K562 (cell line): ENCODE measurements around the gene HOMEZ. TPM values are rescaled to one million over a fixed set of nuclear protein-coding genes. Genes with fewer than 3 reads are reported as not detected.
"Not testable (repeated sequence)": the region's sequence is repeated elsewhere in the genome, so short reads cannot be mapped to it uniquely, and the experiment has no call there.

Source experiments
- ATAC-seq: fragments of 200-7000 bp; cut with Tn5 transposase; 3 replicates; pipeline ENCODE4 v1.9.1; 2020; ENCODE audit warnings: moderate library complexity
- BruUV-seq: library from RNA; stranded (reverse); fragments of 400-500 nt; replicated peaks from 2 replicates; lab custom pipeline; 2021; lab: Mats Ljungman, UMichigan
- CTCF ChIA-PET: fragments of 300-600 bp; formaldehyde crosslinking; extraction: SDS; loops from one replicate; lab custom pipeline; 2021; ENCODE audit warnings: low intra/inter-chr PET ratio; lab: Yijun Ruan, JAX
- POLR2A ChIA-PET: fragments of 300-600, 350-650 bp; sonication (Branson Sonifier 250); formaldehyde crosslinking; extraction: SDS; loops from one replicate; lab custom pipeline; 2021; ENCODE audit warnings: antibody characterized with exemption, inconsistent platforms; lab: Yijun Ruan, JAX
- DNase-seq, 4 experiments: peaks; one replicate each; pipeline versions ENCODE4 v3.0.0 to v3.0.0-alpha.2; 2011 to 2018; ENCODE audit warnings: low spot score in 3 of 4, mixed read lengths in 3 of 4; ENCODE audit errors: extremely low read depth in 1 of 4
- FAIRE-seq: peaks from 2 replicates; lab custom pipeline; 2011; peaks lifted over from hg19 to GRCh38; lab: Jason Lieb, UNC
- H2AFZ ChIP-seq: 2 replicates; pipeline ENCODE4 v1.6.0; 2011; ENCODE audit warnings: low read depth, low read length, control low read depth, inconsistent platforms
- H3K27ac ChIP-seq: fragments of 200-600 bp; 3 replicates; pipeline ENCODE4 v1.8.0; 2011; ENCODE audit warnings: low read depth, mild to moderate bottlenecking, control low read depth, inconsistent platforms, low read length, moderate library complexity, mixed read lengths; ENCODE audit errors: extremely low read depth
- H3K27me3 ChIP-seq, 2 experiments: fragments of 300-600 bp in 1 of 2; 2 replicates in 1 of 2; 3 replicates in 1 of 2; pipeline versions ENCODE4 v1.6.0 to v1.8.0; 2011; ENCODE audit warnings: inconsistent platforms in 2 of 2, low read length in 2 of 2, mild to moderate bottlenecking in 1 of 2, mixed read lengths in 1 of 2, moderate library complexity in 1 of 2; ENCODE audit not compliant: control insufficient read depth in 2 of 2, insufficient read depth in 2 of 2
- H3K36me3 ChIP-seq: fragments of 300-600 bp; 3 replicates; pipeline ENCODE4 v1.8.0; 2011; ENCODE audit warnings: mild to moderate bottlenecking, low read length, inconsistent platforms; ENCODE audit not compliant: control insufficient read depth, insufficient read depth
- H3K4me1 ChIP-seq, 2 experiments: fragments of 200-600 bp in 1 of 2; replicated peaks in 1 of 2; 2 replicates in 1 of 2; 3 replicates in 1 of 2; pipeline versions ENCODE4 v1.5.1 to v1.8.0; 2011; ENCODE audit warnings: inconsistent platforms in 2 of 2, low read length in 2 of 2, mild to moderate bottlenecking in 1 of 2, mixed read lengths in 1 of 2, moderate library complexity in 1 of 2; ENCODE audit not compliant: control insufficient read depth in 2 of 2, insufficient read depth in 2 of 2
- H3K4me2 ChIP-seq: 2 replicates; pipeline ENCODE4 v1.6.1; 2011; ENCODE audit warnings: low read length, control low read depth, inconsistent platforms, mixed read lengths; ENCODE audit not compliant: insufficient read depth
- H3K4me3 ChIP-seq: fragments of 200-600 bp; sonication (generic), shearing (Covaris generic); 2 replicates; pipeline ENCODE4 v1.5.1; 2016; ENCODE audit warnings: control low read depth, inconsistent platforms
- H3K79me2 ChIP-seq: fragments of 200-600 bp; 3 replicates; pipeline ENCODE4 v1.8.0; 2011; ENCODE audit warnings: low read length, inconsistent platforms; ENCODE audit not compliant: control insufficient read depth, insufficient read depth
- H3K9ac ChIP-seq, 2 experiments: 2 replicates each; pipeline versions ENCODE4 v1.6.0 to v1.6.1; 2011; ENCODE audit warnings: low read depth in 2 of 2, low read length in 2 of 2, control low read depth in 1 of 2, inconsistent platforms in 1 of 2, mild to moderate bottlenecking in 1 of 2, mixed read lengths in 1 of 2; ENCODE audit not compliant: insufficient read depth in 1 of 2
- H3K9me1 ChIP-seq: one replicate; pipeline ENCODE4 v1.6.0; 2011; ENCODE audit warnings: inconsistent platforms, mild to moderate bottlenecking, low read length, moderate library complexity; ENCODE audit not compliant: control insufficient read depth, insufficient read depth
- H3K9me3 ChIP-seq: replicated peaks from 2 replicates; pipeline ENCODE4 v1.5.1; 2011; ENCODE audit warnings: low read depth, low read length, inconsistent platforms; ENCODE audit not compliant: control insufficient read depth, insufficient read depth
- H4K20me1 ChIP-seq: replicated peaks from 2 replicates; pipeline ENCODE4 v1.6.1; 2011; ENCODE audit warnings: low read length, inconsistent platforms, mixed read lengths; ENCODE audit not compliant: control insufficient read depth, insufficient read depth
- ARNT ChIP-seq, 2 experiments: fragments of 450-650 bp; IDR thresholded peaks; 2 replicates each; pipeline ENCODE4 v1.6.1; 2016; ENCODE audit warnings: mild to moderate bottlenecking in 1 of 2
- CAMTA2 ChIP-seq: fragments of 250-450 bp; sonication (Bioruptor Pico); conservative IDR thresholded peaks from 2 replicates; pipeline ENCODE4 v1.5.1; 2022
- ELF2 ChIP-seq: fragments of 250-450 bp; sonication (Bioruptor Pico); IDR thresholded peaks from 2 replicates; pipeline ENCODE4 v1.5.0; 2021; ENCODE audit warnings: mild to moderate bottlenecking
- FOXJ3 ChIP-seq: sonication (generic); formaldehyde crosslinking; IDR thresholded peaks from 2 replicates; pipeline ENCODE4 v1.4.0; 2020; ENCODE audit warnings: mild to moderate bottlenecking, missing genetic modification reagents
- JUND ChIP-seq, 2 experiments: IDR thresholded peaks; 2 replicates in 1 of 2; 3 replicates in 1 of 2; pipeline ENCODE4 v1.6.1; 2011; ENCODE audit warnings: borderline replicate concordance in 2 of 2, low read depth in 2 of 2, low read length in 2 of 2, improper control_type of control experiment in 1 of 2, missing biosample characterization in 1 of 2, missing genetic modification characterization in 1 of 2, missing genetic modification reagents in 1 of 2
- L3MBTL2 ChIP-seq: fragments of 450-650 bp; IDR thresholded peaks from 2 replicates; pipeline ENCODE4 v1.6.1; 2016; ENCODE audit warnings: mild to moderate bottlenecking, moderate library complexity
- MAFG ChIP-seq: fragments of 450-650 bp; conservative IDR thresholded peaks from 2 replicates; pipeline ENCODE4 v1.6.1; 2016; ENCODE audit warnings: missing genetic modification characterization, missing compliant biosample characterization
- MCM2 ChIP-seq: fragments of 450-650 bp; IDR thresholded peaks from 2 replicates; pipeline ENCODE4 v1.6.1; 2017; ENCODE audit warnings: low read depth, mild to moderate bottlenecking
- MCM3 ChIP-seq: fragments of 450-650 bp; IDR thresholded peaks from 2 replicates; pipeline ENCODE4 v1.6.1; 2016
- MYBL2 ChIP-seq, 2 experiments: fragments of 450-650 bp in 1 of 2; sonication (generic) in 1 of 2; formaldehyde crosslinking in 1 of 2; IDR thresholded peaks; 2 replicates each; pipeline versions ENCODE4 v1.6.1 to v1.8.1; 2017 to 2022; ENCODE audit warnings: borderline replicate concordance in 1 of 2, inconsistent platforms in 1 of 2, low read depth in 1 of 2, mild to moderate bottlenecking in 1 of 2, missing genetic modification reagents in 1 of 2, moderate library complexity in 1 of 2
- PYGO2 ChIP-seq: fragments of 450-650 bp; IDR thresholded peaks from 2 replicates; pipeline ENCODE4 v1.6.1; 2016; ENCODE audit warnings: mild to moderate bottlenecking, missing genetic modification characterization, moderate library complexity, missing compliant biosample characterization
- RUNX1 ChIP-seq: sonication (generic); IDR thresholded peaks from 2 replicates; pipeline ENCODE4 v1.6.1; 2016; ENCODE audit warnings: antibody characterized with exemption, low read depth
- SMARCA4 ChIP-seq: fragments of 450-650 bp; IDR thresholded peaks from 2 replicates; pipeline ENCODE4 v1.6.1; 2016
- SMARCC2 ChIP-seq: fragments of 450-650 bp; IDR thresholded peaks from 2 replicates; pipeline ENCODE4 v1.6.1; 2017; ENCODE audit warnings: antibody characterized with exemption, moderate library complexity, mild to moderate bottlenecking, low read depth
- SMARCE1 ChIP-seq: fragments of 450-650 bp; IDR thresholded peaks from 2 replicates; pipeline ENCODE4 v1.7.1; 2016; ENCODE audit warnings: mild to moderate bottlenecking
- SMC3 ChIP-seq: conservative IDR thresholded peaks from 2 replicates; pipeline ENCODE4 v1.6.1; 2011; ENCODE audit warnings: low read depth, low read length, improper control_type of control experiment; ENCODE audit not compliant: insufficient read depth
- SPI1 ChIP-seq: IDR thresholded peaks from 2 replicates; pipeline ENCODE4 v1.6.1; 2011; ENCODE audit warnings: low read depth, low read length, control low read depth, borderline replicate concordance
- TOE1 ChIP-seq, 2 experiments: fragments of 450-650 bp in 1 of 2; sonication (generic) in 1 of 2; formaldehyde crosslinking in 1 of 2; IDR thresholded peaks; 2 replicates each; pipeline versions ENCODE4 v1.7.1 to v1.8.0; 2016 to 2022; ENCODE audit warnings: borderline replicate concordance in 2 of 2, mild to moderate bottlenecking in 2 of 2, antibody characterized with exemption in 1 of 2, inconsistent platforms in 1 of 2, low read depth in 1 of 2, missing genetic modification reagents in 1 of 2, moderate library complexity in 1 of 2
- TRIM24 ChIP-seq, 2 experiments: fragments of 450-650 bp; IDR thresholded peaks; 2 replicates each; pipeline ENCODE4 v1.6.1; 2016
- ZBTB1 ChIP-seq: sonication (generic); formaldehyde crosslinking; IDR thresholded peaks from 2 replicates; pipeline ENCODE4 v1.8.1; 2023; ENCODE audit warnings: missing genetic modification reagents, low read depth, mild to moderate bottlenecking, borderline replicate concordance
- ZNF12 ChIP-seq: sonication (generic); formaldehyde crosslinking; IDR thresholded peaks from 2 replicates; pipeline ENCODE4 v1.4.0; 2020; ENCODE audit warnings: mild to moderate bottlenecking, missing genetic modification reagents
- ZNF431 ChIP-seq: sonication (generic); formaldehyde crosslinking; IDR thresholded peaks from 2 replicates; pipeline ENCODE4 v1.8.0; 2022; ENCODE audit warnings: mild to moderate bottlenecking, missing genetic modification reagents
- WGBS: fragments of 100-300 bp; shearing (Covaris generic); methylation state at CpG from one replicate; pipeline ENCODE4 v1.1.6; 2016; ENCODE audit warnings: low coverage, mixed read lengths; ENCODE audit not compliant: insufficient coverage; ENCODE audit errors: missing lambda C conversion rate; 5-methylcytosine and 5-hydroxymethylcytosine counted together
- in situ Hi-C: fragments of 300-500 bp; cut with MboI; formaldehyde crosslinking; loops from 4 replicates; pipeline ENCODE4 v1.15.0; 2018; ENCODE audit warnings: inconsistent platforms, mixed read lengths
- intact Hi-C: fragments of 100-400 bp; cut with micrococcal nuclease; formaldehyde crosslinking; loops from 2 replicates; pipeline ENCODE4 v1.14.2; 2022
- polyA plus RNA-seq, 8 experiments: library from polyadenylated mRNA; depleted of rRNA in 4 of 8; stranded (reverse) in 5 of 8; unstranded in 3 of 8; fragments of >200 nt; fragmentation: Nextera tagmentation in 2 of 8; fragmentation: Illumina TruSeq in 1 of 8; extraction: Ambion mirVana in 2 of 8; extraction: Trizol in 1 of 8; gene quantifications; 2 replicates each; pipeline versions ENCODE4 v1.2.1 to v1.2.3, GENCODE V29; 2011 to 2014; ENCODE audit warnings: inconsistent platforms in 1 of 8, missing spikeins in 1 of 8
- total RNA-seq, 7 experiments: library from RNA; depleted of rRNA in 6 of 7; stranded (reverse); fragments of >200 nt in 6 of 7; fragmentation: Illumina TruSeq in 2 of 7; extraction: Trizol in 2 of 7; gene quantifications; 2 replicates each; pipeline versions ENCODE4 v1.2.1 to v1.2.3, GENCODE V29; 2011 to 2021; ENCODE audit warnings: low replicate concordance in 1 of 7

The HOMEZ gene
- total and polyA plus RNA-seq, 9 of the 15 experiments (the other 6 are each of a cell fraction or from before 2014, with no cell fraction given), result 3.0 to 30.2 (median 16.9) TPM

- TF ChIP-seq TOE1 (IDR thresholded peaks at IDR 0.05; ENCODE audit: borderline replicate concordance), result 0 out of 2 replicates have a peak, but pooled peaks have one; percentile 31
- TF ChIP-seq TOE1 (CRISPR knock-in tag; IDR thresholded peaks at IDR 0.05; ENCODE audit: borderline replicate concordance, low read depth); MYBL2 (CRISPR knock-in tag; IDR thresholded peaks at IDR 0.05; ENCODE audit: borderline replicate concordance): not testable (repeated sequence)
- 0 out of 2 replicates have a peak, but pooled peaks have one; percentile 21 for TF ChIP-seq L3MBTL2
- 0 out of 2 replicates have a peak, but pooled peaks have one; percentile 18 for TF ChIP-seq MYBL2 (IDR thresholded peaks at IDR 0.05; ENCODE audit: low read depth)
- TF ChIP-seq SMARCE1, result 0 out of 2 replicates have a peak, but pooled peaks have one; percentile 58
- TF ChIP-seq JUND (IDR thresholded peaks at IDR 0.05; ENCODE audit: borderline replicate concordance, low read depth, low read length), result peak; percentile 88
- TF ChIP-seq JUND (tag; IDR thresholded peaks at IDR 0.05; ENCODE audit: borderline replicate concordance, low read depth, low read length), result peak; percentile 87; the same call in 2 of the 3 replicates
- TF ChIP-seq SMARCA4, result peak; percentile 64; the same call in 1 of the 2 replicates
- peak; percentile 17 to 71; a peak in 3 of 4 replicates for TF ChIP-seq TRIM24 (IDR thresholded peaks at IDR 0.05)
- peak; percentile 41; the same call in 1 of the 2 replicates for TF ChIP-seq MAFG (tag)
- TF ChIP-seq, all 486 proteins: peak for 32; not testable (repeated sequence) for 454
These were observed 8.0 kb downstream of the HOMEZ start (continued) for GRCh38 chr14:23277928-23278327.

GRCh38 chr14:23277189-23277588 is 8.7 kb downstream of the HOMEZ start:
- DNase-seq, result no peak
- FAIRE-seq, result no peak
- no peak overlapping the region for H3K27ac ChIP-seq
- no peak overlapping the region for H3K4me3 ChIP-seq
- H3K4me2 ChIP-seq, result no peak overlapping the region
- H3K9me1 ChIP-seq, result no peaks in the 10 kb centered on the region
- POLR2A ChIA-PET, result interaction anchor here (0.7 to 2.2 kb wide), 6 partner anchors 9 to 69 kb away, joined by 3 to 12 read pairs (median 4); partner anchors contain the start of genes HOMEZ and PABPN1
- H3K27me3 ChIP-seq, result no peaks in the 10 kb centered on the region
- no peaks in the 10 kb centered on the region for H3K9me3 ChIP-seq
- CTCF ChIA-PET, result no interaction called here
- intact Hi-C loops (no loop called here), in situ Hi-C loops (no loop called here)
- no peaks in the 10 kb centered on the region for H4K20me1 ChIP-seq
- H3K79me2 ChIP-seq, result peaks cover 21% of the 10 kb centered on the region
- H3K4me1 ChIP-seq, result peaks cover 27 to 33% of the 10 kb centered on the region in 2 experiments; a peak in 4 of 5 replicates
- WGBS, result 87% methylated on average over 3 of the region's 3 CpGs
- ATAC-seq, result no peak
- TF ChIP-seq RUNX1, result no peak
- TF ChIP-seq ARNT (IDR thresholded peaks at IDR 0.05), result no peak
- no peak for TF ChIP-seq ZNF431 (CRISPR knock-in tag)
- TF ChIP-seq PYGO2, result no peak
- no peak for TF ChIP-seq SPI1
- TF ChIP-seq ZBTB1 (CRISPR knock-in tag), result no peak
- no peak for TF ChIP-seq SMC3
- TF ChIP-seq SMARCC2, result no peak
- TF ChIP-seq CAMTA2 (CRISPR knock-in tag), result no peak
- TF ChIP-seq FOXJ3, result no peak
- TF ChIP-seq MCM2, result no peak
- TF ChIP-seq ZNF12 (CRISPR knock-in tag), result no peak
- TF ChIP-seq MCM3, result no peak
- TF ChIP-seq ELF2 (CRISPR knock-in tag), result no peak
- BruUV-seq, result no TSS peak
- no peak overlapping the region; a peak in 1 of 4 replicates for H3K9ac ChIP-seq
- peaks cover 20% of the 10 kb centered on the region for H3K36me3 ChIP-seq
- no peak overlapping the region for H2AFZ ChIP-seq
